Adipocyte (in vitro differentiated cells): ENCODE data around the gene MPLKIP.

ENCODE experiments used
- DNase-seq: peaks from one replicate; pipeline ENCODE4 v3.0.0-alpha.2; 2015; ENCODE audit warnings: low read depth
- H3K27me3 ChIP-seq: replicated peaks from 2 replicates; pipeline ENCODE4 v1.7.0; 2013; ENCODE audit warnings: mild to moderate bottlenecking, low read length, moderate library complexity; ENCODE audit not compliant: control insufficient read depth, insufficient read depth
- H3K36me3 ChIP-seq: 2 replicates; pipeline ENCODE4 v1.7.0; 2013; ENCODE audit warnings: low read length, mild to moderate bottlenecking, moderate library complexity; ENCODE audit not compliant: control insufficient read depth, insufficient read depth, severe bottlenecking
- H3K4me1 ChIP-seq: 2 replicates; pipeline ENCODE4 v1.7.0; 2013; ENCODE audit warnings: mild to moderate bottlenecking, low read length, moderate library complexity; ENCODE audit not compliant: control insufficient read depth, insufficient read depth
- H3K4me3 ChIP-seq: 2 replicates; pipeline ENCODE4 v1.7.0; 2013; ENCODE audit warnings: mild to moderate bottlenecking, low read length, moderate library complexity
- H3K9ac ChIP-seq: 2 replicates; pipeline ENCODE4 v1.7.0; 2013; ENCODE audit warnings: mild to moderate bottlenecking, low read length, moderate library complexity
- H3K9me3 ChIP-seq: 2 replicates; pipeline ENCODE4 v1.7.0; 2013; ENCODE audit warnings: mild to moderate bottlenecking, low read length, moderate library complexity; ENCODE audit not compliant: control insufficient read depth

The MPLKIP gene

GRCh38 chr7:40095695-40096327 lies 38.6 kb downstream of the MPLKIP start:
- Histone ChIP-seq H3K27me3 (no peaks in the 10 kb centered on the region), H3K4me1 (peaks cover 53% of the 10 kb centered on the region), H3K9me3 (no peaks in the 10 kb centered on the region), H3K9ac (no peak overlapping the region), H3K4me3 (peak overlapping the region; percentile 51), H3K36me3 (peaks cover 41% of the 10 kb centered on the region)
- no peak for DNase-seq

- Histone ChIP-seq H3K9ac (no peak overlapping the region), H3K4me1 (peaks cover 53% of the 10 kb centered on the region), H3K4me3 (no peak overlapping the region), H3K9me3 (no peaks in the 10 kb centered on the region), H3K27me3 (no peaks in the 10 kb centered on the region), H3K36me3 (peaks cover 41% of the 10 kb centered on the region)
- no peak for DNase-seq
Measured at GRCh38 chr7:40095230-40095629, 39.2 kb downstream of the MPLKIP start.

- H3K9ac ChIP-seq: no peak overlapping the region
- DNase-seq: no peak
- peaks cover 45% of the 10 kb centered on the region for H3K4me1 ChIP-seq
- H3K27me3 ChIP-seq: no peaks in the 10 kb centered on the region
- H3K9me3 ChIP-seq: no peaks in the 10 kb centered on the region
- H3K36me3 ChIP-seq: peaks cover 50% of the 10 kb centered on the region
- H3K4me3 ChIP-seq: no peak overlapping the region
Measured at GRCh38 chr7:40093631-40094350, 40.6 kb downstream of the MPLKIP start.

- Histone ChIP-seq H3K27me3 (no peaks in the 10 kb centered on the region), H3K36me3 (peaks cover 64% of the 10 kb centered on the region), H3K9ac (no peak overlapping the region), H3K4me1 (peaks cover 30% of the 10 kb centered on the region), H3K4me3 (no peak overlapping the region), H3K9me3 (no peaks in the 10 kb centered on the region)
- DNase-seq: no peak
Measured at GRCh38 chr7:40092182-40092581, 42.2 kb downstream of the MPLKIP start.

- H3K9ac ChIP-seq: peak overlapping the region; percentile 46
- peak; percentile 75 for DNase-seq
Measured at GRCh38 chr7:40077849-40078248, 56.6 kb downstream of the MPLKIP start.

More at GRCh38 chr7:40077849-40078248, 56.6 kb downstream of the MPLKIP start:
- no peak overlapping the region for H3K4me3 ChIP-seq
- H3K36me3 ChIP-seq: peaks cover 6% of the 10 kb centered on the region
- peaks cover 34% of the 10 kb centered on the region for H3K4me1 ChIP-seq
- no peaks in the 10 kb centered on the region for H3K27me3 ChIP-seq
- H3K9me3 ChIP-seq: no peaks in the 10 kb centered on the region
